Measurements from ENCODE around the gene KLK6.
"Not testable (repeated sequence)": the region's sequence is repeated elsewhere in the genome, so short reads cannot be mapped to it uniquely, and the experiment has no call there.

Gene KLK6

DNA sequence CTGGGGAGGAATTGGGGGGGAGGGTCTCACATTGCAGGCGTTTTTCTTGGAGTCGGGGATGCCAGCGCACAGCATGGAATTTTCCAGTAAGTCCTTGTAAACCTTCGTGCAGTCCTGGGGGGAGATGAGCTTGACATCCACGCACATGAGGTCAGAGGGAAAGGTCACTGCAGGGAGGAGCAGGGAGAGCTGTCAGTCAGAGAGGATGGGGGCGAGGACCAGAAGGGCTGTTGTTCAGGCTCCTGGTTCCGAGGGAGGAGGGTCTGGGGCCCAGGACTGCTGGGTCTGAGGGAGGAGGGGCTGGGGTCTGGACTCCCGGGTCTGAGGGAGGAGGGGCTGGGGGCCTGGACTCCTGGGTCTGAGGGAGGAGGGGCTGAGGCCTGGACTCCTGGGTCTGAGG lies 10.4 kb upstream of the KLK6 start:
- DNase-seq (ENCODE audit: low spot score), result no peak
- no peak overlapping the region for H3K27ac ChIP-seq
- H3K4me3 ChIP-seq, result no peak overlapping the region
- TF ChIP-seq, protein P1, sequence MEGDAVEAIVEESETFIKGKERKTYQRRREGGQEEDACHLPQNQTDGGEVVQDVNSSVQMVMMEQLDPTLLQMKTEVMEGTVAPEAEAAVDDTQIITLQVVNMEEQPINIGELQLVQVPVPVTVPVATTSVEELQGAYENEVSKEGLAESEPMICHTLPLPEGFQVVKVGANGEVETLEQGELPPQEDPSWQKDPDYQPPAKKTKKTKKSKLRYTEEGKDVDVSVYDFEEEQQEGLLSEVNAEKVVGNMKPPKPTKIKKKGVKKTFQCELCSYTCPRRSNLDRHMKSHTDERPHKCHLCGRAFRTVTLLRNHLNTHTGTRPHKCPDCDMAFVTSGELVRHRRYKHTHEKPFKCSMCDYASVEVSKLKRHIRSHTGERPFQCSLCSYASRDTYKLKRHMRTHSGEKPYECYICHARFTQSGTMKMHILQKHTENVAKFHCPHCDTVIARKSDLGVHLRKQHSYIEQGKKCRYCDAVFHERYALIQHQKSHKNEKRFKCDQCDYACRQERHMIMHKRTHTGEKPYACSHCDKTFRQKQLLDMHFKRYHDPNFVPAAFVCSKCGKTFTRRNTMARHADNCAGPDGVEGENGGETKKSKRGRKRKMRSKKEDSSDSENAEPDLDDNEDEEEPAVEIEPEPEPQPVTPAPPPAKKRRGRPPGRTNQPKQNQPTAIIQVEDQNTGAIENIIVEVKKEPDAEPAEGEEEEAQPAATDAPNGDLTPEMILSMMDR (IDR thresholded peaks at IDR 0.05), result no peak

DNA sequence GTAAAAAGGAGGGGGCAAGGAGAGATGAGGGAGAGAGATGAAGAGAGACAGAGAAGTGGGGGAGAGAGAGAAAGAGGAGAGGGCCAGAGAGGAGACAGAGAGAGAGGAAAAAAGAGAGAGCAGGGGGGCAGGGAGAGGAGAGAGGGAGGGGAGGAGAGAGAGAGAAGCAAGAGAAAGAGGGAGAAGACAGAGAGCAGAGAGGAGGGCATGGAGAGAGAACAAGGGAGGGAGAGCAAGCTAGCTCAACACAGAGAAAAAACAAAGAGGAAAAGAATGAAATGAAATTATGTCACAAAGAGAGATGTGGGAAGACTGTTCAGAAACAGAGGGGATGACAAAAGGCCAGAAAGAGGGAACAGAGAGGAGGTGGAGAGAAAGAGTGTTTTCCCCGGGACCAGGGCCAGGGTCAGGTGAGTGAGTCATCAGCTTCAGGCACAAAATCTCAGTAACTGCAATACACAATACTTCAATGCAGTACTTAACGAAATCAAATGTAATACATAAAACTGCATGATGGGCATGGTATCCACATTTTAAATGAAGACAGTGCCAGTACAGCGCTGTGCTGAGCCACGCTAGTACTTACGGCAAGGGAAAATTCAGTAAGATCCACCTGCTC lies 9.5 kb upstream of the KLK6 start:
- no peak overlapping the region for H3K4me3 ChIP-seq
- H3K27ac ChIP-seq, result no peak overlapping the region
- no peak for DNase-seq (ENCODE audit: low spot score)
- TF ChIP-seq, protein P1 (IDR thresholded peaks at IDR 0.05), result no peak

GRCh38 chr19:50977626-50978025 lies 8.2 kb upstream of the KLK6 start:
- Histone ChIP-seq H3K27ac (no peak overlapping the region), H3K4me3 (no peak overlapping the region)
- no peak for DNase-seq (ENCODE audit: low spot score)
- TF ChIP-seq, protein P1 (IDR thresholded peaks at IDR 0.05), result no peak

- DNase-seq (ENCODE audit: low spot score), result no peak
- Histone ChIP-seq H3K4me3 (no peak overlapping the region), H3K27ac (no peak overlapping the region)
- TF ChIP-seq, protein P1 (IDR thresholded peaks at IDR 0.05), result no peak
Measured at GRCh38 chr19:50975766-50976165, 6.4 kb upstream of the KLK6 start.

DNA sequence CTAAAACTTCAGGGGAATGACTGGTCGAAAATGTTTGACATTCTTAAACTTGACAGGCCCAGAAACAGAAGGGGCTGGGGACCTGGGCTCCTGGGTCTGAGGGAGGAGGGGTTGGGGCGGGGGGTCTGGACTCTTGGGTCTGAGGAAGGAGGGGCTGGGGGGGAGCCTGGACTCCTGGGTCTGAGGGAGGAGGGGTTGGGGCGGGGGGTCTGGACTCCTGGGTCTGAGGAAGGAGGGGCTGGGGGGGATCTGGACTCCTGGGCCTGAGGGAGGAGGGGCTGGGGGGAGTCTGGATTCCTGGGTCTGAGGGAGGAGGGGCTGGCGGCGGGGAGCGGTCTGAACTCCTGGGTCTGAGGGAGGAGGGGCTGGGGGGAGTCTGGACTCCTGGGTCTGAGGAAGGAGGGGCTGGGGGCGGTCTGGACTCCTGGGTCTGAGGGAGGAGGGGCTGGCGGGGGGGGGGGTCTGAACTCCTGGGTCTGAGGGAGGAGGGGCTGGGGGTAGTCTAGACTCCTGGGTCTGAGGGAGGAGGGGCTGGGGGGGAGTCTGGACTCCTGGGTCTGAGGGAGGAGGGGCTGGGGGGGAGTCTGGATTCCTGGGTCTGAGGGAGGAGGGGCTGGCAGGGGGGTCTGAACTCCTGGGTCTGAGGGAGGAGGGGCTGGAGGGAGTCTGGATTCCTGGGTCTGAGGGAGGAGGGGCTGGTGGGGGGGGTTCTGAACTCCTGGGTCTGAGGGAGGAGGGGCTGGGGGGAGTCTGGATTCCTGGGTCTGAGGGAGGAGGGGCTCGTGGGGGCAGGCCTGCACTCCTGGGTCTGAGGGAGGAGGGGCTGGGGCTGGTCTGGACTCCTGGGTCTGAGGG lies 5.5 kb upstream of the KLK6 start:
- TF ChIP-seq, protein P1 (IDR thresholded peaks at IDR 0.05), result no peak
- Histone ChIP-seq H3K4me3 (no peak overlapping the region), H3K27ac (no peak overlapping the region)
- DNase-seq (ENCODE audit: low spot score), result no peak

- no peak overlapping the region for H3K27ac ChIP-seq
- DNase-seq (ENCODE audit: low spot score), result no peak
- no peak overlapping the region for H3K4me3 ChIP-seq
- TF ChIP-seq, protein P1 (IDR thresholded peaks at IDR 0.05), result no peak
Measured at GRCh38 chr19:50972795-50973376, 3.5 kb upstream of the KLK6 start.

- not testable (repeated sequence) for DNase-seq (ENCODE audit: low spot score); H3K27ac ChIP-seq; H3K4me3 ChIP-seq
Measured at GRCh38 chr19:50969810-50970209, 419 bp upstream of the KLK6 start.
